Right forelimb (tissue), 1 donor: ENCODE measurements around the gene FAM240B.

Experiments
- DNase-seq: peaks from one replicate; pipeline ENCODE4 v3.0.0-alpha.2; 2018

FAM240B gene

DNA sequence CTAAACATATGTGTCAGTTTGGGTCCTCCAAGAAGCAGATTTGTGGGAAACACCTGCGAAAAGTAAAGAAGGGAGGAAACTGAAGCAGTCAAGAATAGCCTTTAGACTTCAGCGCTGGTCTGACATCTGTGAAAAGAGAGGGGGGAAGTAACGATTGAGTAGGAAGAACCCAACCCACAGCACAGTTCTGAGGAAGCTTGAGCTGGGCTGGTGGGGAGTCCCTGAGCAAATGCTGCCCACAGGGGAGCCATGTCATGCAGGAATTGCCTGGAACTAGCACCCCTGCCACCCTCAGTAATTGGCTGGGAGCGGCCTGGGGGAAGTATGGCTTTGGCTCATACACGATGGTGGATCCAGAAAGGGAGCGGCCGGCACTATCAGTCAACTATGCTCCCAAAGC is 20.6 kb downstream of the FAM240B start:
- DNase-seq = no peak

DNA sequence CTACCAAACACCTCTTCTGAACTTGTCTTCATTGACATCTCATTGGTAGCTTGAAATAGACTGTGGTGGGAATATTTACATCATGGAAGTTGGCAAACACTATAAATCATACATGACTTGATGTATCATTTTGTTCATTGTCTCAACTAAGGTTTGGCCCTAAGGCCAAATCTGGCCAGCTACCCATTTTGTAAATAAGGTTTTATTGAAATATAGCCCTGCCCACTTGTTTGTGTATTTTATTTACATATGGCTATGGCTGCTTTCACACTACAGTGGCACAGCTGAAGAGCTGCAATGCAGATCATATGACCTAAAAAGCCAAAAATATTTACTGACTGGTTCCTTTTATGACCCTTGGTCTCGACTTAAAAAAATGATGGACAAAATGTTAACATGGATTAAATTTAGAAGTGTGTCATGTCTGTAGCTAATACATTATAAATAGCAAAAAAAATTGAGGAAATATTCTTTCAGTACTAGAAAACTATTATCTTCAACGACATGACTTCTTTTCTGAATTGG is 22.1 kb downstream of the FAM240B start:
- DNase-seq = no peak

DNA sequence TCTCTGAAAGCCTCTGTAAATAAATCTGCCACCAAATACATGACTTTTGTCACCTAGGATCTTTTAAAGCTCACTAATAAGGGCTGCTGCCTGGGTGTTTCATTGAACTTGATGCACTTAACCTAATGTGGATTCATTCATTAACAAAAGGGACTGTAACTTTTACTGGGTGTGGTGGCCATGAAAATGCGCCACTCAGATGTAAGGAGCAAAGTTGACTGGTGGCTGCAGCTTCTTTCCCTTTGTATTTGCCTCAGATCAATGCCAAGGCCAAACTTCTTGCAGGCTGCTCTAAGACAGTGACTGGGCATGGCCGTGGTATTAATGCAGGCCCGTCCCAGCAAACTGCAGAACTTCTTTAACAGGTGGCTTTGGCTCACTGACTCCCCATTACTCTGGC is 22.9 kb downstream of the FAM240B start:
- DNase-seq = no peak

DNA sequence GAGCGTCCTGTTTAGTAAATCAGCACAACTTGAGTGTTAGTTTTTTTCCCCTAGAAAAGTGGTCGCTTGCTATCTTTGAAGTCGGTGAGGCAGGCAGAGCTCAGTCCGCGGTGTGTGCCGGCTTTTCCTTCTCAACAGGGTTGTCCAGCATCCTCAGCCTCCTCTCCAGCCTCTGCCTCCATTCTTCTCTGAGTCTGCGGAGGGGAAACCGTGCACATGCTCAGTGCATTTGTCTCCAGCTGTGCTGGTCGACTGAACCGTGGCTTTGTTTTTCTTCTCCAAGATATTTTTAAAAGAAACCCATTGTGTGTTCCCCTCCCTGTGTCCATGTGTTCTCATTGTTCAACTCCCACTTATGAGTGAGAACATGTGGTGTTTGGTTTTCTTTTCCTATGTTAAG is 25.3 kb downstream of the FAM240B start:
- no peak for DNase-seq

DNA sequence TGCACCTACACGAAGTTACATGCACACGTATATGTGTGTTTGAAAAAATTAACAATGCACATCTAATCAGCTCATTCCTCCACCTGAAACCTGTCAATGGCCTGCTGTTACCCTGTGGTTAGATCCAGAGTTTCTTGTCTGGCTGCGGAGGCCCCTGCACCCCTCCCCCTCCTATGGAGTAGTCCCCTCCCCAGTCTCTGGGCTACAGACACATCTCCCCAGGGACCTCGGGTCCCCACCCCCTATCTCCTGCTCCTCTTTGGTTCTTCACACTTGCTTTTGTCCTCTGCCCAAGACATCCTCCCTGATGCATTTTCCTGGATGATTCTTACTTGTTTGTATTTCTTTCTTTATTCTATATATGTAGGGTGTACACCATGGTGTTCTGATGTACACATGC is 27.2 kb downstream of the FAM240B start:
- DNase-seq = no peak

- DNase-seq = no peak
Measured at GRCh38 chr9:38690574-38690973, 29.4 kb downstream of the FAM240B start.

- no peak for DNase-seq
Measured at GRCh38 chr9:38689678-38690077, 30.3 kb downstream of the FAM240B start.

- no peak for DNase-seq
Measured at GRCh38 chr9:38687992-38688391, 31.9 kb downstream of the FAM240B start.

DNA sequence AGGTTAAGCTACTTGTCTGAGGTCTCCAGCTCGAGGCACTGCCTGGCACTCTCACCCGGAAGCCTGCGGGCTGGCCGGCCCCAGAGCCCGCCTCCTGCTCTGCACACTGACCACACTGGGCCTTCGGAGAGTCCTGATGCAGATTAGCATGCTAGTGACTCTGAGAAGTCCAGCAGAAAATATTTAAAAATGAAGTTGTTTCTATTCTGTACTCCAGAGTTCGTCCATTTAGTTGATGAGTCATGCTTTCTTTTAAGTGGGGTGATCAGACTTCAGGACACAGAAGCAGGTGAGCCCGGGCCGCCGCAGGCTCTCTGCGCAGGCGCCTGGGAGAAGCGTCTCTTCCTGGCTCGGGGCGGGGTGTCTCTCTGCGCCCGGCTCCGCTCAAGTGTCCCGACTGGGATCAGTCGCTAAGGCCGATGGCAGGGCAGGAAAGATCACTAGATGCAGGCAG is 32.5 kb downstream of the FAM240B start:
- DNase-seq = no peak

- DNase-seq = no peak
Measured at GRCh38 chr9:38686933-38687332, 33.0 kb downstream of the FAM240B start.

DNA sequence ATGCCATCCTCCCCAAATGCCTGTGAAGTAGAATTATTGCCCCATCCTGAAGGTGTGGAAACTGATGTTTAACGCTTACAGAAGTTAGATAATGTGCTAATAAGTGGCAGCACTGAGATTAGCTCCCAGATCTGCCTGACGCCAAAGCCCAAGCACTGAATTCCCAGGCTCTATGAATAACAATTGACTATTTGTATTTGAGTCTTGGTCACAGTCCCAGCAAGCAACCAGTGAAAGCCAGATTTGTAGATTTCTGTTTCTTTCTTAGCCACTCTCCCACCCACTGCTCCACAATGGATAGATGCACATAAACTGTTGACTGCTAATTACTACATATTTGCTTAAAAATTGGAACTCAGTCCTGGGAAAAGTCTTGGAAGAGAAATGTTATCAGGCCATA is 34.4 kb downstream of the FAM240B start:
- DNase-seq = no peak

DNA sequence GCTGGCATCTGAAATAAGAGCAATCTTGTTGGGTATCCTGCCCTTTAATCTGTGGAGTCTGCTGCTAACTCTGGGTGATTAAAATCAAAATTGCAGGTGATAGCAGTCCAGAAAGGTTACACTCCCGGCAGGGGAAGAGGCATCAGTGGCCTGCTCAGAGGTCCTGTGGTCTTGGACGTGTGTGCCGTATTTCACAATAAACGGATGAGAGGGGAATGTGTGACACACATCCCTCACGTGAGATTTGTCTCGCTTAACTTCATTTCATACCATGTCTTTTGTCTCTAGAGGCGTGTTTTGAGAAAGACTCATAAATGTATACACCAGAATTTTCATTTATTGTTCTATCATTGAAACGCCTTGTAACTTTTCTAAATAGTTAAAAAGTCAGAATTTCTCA is 36.6 kb downstream of the FAM240B start:
- DNase-seq = no peak

- DNase-seq = no peak
Measured at GRCh38 chr9:38682713-38683112, 37.2 kb downstream of the FAM240B start.

DNA sequence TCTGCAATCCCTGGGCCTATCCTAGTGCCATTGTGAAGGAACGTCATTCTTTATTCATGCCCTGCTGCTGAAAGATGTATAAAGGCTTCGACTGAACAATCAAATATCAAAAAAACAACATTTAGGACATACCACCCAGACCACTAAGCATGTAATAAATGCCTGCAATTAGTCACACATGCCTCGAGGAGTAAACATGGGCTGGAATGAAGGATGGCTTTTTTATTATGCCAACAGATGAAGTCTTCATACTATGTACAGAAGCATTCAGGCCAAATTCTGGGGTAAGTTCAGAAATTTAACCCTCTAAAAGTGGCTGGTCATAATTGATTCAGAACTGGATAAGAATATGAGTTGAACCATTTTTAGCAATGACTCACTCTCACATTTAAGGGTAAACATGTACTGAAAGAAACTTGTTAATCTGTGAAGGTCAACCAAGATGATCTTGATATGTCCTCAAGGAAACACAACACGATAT is 38.1 kb downstream of the FAM240B start:
- no peak for DNase-seq

- DNase-seq = no peak
Measured at GRCh38 chr9:38680837-38681445, 39.0 kb downstream of the FAM240B start.

DNA sequence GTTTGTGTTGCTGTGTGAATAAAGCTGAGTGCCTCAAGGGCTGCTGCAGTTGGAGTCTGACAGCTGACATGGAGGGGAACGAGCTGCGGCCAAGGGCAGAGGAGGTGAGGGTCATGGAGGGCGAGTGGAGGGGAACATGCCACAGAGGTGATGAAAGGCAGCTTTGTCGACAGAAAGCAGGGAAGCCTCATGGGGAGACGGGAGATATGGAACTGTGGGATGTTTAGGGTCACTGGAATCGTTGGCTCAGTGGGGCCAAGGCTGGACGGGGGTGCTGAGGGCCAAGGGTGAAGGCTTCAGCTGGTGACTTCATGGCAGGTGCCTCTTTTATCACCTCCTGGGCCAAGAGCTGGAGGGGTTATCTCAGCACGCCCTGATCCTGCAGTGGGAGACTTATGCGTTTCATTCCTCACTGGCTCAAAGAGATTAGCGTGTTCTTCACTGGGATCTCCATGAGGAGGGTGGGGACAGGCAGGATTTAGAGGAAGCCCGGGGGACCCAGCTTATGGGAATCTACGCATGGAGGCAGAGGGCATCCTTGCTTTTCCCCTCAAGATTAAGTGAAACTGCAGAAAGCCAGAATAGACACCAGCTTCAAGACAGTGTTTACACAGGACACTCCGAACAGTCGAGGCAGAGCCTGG is 42.2 kb downstream of the FAM240B start:
- DNase-seq = no peak

DNA sequence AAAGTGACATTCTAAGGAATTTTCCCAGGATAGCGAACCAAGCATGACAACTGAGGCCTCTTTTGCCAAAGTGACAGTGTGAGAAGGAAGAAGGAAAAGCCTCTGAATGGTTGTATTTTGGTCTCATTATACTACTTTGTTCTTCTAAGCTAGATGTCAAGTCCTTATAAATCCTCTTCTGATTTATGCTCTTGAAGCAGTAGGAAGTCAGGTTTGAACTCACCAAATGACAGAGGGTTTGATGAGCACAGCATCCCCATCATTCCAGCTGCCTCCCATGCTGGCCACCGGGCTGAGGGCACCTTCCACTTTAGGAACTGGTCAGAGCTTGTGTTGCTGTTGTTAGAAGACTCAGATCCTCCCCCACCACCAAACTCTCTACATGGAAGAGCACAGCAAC is 44.1 kb downstream of the FAM240B start:
- no peak for DNase-seq

DNA sequence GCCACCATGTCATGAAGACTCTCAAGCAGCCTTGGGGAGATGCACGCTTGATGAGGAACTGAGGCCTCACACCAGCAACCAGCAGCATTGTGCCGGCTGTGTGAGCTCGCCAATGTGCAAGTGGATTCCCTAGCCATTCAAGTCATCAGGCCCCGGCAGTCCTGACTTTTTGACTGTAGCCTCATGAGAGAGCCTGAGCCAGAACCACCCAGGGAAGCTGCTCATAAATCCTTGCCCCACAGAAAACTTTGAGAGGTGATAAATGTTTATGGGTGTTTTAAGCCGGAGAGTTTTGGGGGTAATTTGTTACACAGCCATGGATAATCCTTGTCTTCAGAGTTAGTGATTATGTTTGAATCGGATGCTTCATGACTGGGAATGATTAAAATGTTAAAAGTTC is 44.7 kb downstream of the FAM240B start:
- no peak for DNase-seq

DNA sequence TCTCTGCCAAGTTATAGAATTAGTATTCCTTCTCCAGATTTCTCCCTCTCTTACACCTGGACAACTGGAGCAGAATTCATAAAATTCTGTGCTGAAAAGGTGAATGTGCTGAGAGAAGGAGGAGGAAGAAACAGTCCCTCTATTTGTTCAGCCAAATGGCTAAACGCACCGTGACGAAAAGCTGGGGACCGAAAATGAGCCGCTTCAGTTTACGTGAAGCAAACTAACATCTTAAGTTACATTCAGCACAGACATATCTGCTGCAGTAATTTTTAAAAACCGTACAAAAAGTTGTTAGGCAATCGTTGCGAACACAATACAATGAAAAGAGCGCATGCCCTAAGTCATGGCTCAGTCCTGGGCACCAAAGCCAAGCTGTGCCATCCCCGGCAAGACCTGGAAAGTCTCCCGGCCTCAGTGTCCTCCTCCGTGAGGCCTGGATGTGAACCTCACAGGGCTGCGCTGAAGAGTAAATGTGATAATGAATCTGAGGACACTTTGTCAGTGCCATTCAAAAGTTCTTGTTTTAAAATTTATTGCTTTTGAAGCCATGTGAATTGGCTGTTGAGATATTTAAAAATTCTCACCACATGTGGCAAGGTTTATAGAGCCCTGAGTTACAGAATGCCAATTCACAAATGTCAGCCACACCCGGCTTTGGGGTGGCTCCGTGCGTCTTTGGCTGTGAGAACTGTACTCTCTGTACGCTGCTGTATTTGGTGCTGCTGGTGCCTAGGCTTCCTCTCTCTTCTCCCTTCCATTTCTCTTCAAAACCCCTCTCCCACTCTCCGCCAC is 46.3 kb downstream of the FAM240B start:
- no peak for DNase-seq

DNA sequence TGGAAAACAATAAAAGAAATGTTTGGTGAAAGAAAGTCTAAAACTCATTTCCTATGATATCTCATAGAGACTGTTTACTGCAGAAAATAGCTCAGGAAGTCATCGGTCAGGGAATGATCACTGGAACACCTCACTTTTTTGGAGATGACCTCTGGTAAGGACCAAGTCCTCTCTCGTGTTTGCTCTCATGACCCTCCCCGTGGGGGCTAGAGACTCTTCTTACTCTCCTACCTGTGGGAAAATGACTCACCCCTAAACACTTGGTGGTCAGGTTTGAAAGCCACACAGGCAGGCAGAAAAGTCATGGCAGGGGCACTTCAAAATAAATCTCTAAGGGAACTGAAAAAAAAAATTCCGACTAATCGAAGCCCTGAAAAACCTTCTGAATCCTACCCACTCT is 48.2 kb downstream of the FAM240B start:
- DNase-seq = no peak

GRCh38 chr9:38671372-38671731 is 48.6 kb downstream of the FAM240B start:
- DNase-seq = no peak

- DNase-seq = no peak
Measured at GRCh38 chr9:38670542-38671371, 49.2 kb downstream of the FAM240B start.
